Measurements from ENCODE around the gene CATSPER1. TPM values are rescaled to one million over a fixed set of nuclear protein-coding genes. Genes with fewer than 3 reads are reported as not detected.

CATSPER1 gene
- total RNA-seq, 2 donors from 2014 or later, result not detected

GRCh38 chr11:65983589-65983987 is 42.7 kb downstream of the CATSPER1 start:
- no peak for TF ChIP-seq CTCF (IDR thresholded peaks at IDR 0.05)
- no peak for DNase-seq (ENCODE audit: low spot score)
- Histone ChIP-seq H3K9me3 (no peaks in the 10 kb centered on the region), H3K36me3 (peaks cover 8% of the 10 kb centered on the region), H3K4me1 (no peaks in the 10 kb centered on the region), H3K4me3 (no peak overlapping the region), H3K27ac (no peak overlapping the region), H3K27me3 (no peaks in the 10 kb centered on the region)

GRCh38 chr11:65982824-65983588 is 43.3 kb downstream of the CATSPER1 start:
- Histone ChIP-seq H3K9me3 (no peaks in the 10 kb centered on the region), H3K27ac (no peak overlapping the region), H3K36me3 (peaks cover 14% of the 10 kb centered on the region), H3K4me3 (no peak overlapping the region), H3K4me1 (no peaks in the 10 kb centered on the region), H3K27me3 (no peaks in the 10 kb centered on the region)
- no peak for TF ChIP-seq CTCF (IDR thresholded peaks at IDR 0.05)
- DNase-seq (ENCODE audit: low spot score), result no peak

GRCh38 chr11:65981972-65982823 is 44.1 kb downstream of the CATSPER1 start:
- Histone ChIP-seq H3K36me3 (peaks cover 22% of the 10 kb centered on the region), H3K4me1 (no peaks in the 10 kb centered on the region), H3K9me3 (no peaks in the 10 kb centered on the region), H3K4me3 (no peak overlapping the region), H3K27me3 (no peaks in the 10 kb centered on the region), H3K27ac (no peak overlapping the region)
- TF ChIP-seq CTCF (IDR thresholded peaks at IDR 0.05), result no peak
- no peak for DNase-seq (ENCODE audit: low spot score)

- no peak for TF ChIP-seq CTCF (IDR thresholded peaks at IDR 0.05)
- Histone ChIP-seq H3K27ac (no peak overlapping the region), H3K4me3 (no peak overlapping the region), H3K36me3 (peaks cover 32% of the 10 kb centered on the region), H3K27me3 (no peaks in the 10 kb centered on the region), H3K4me1 (no peaks in the 10 kb centered on the region), H3K9me3 (no peaks in the 10 kb centered on the region)
- DNase-seq (ENCODE audit: low spot score), result no peak
These were observed 45.1 kb downstream of the CATSPER1 start for GRCh38 chr11:65981101-65981740.

- no peak for TF ChIP-seq CTCF (IDR thresholded peaks at IDR 0.05)
- no peaks in the 10 kb centered on the region for H3K9me3 ChIP-seq
- peaks cover 37% of the 10 kb centered on the region for H3K36me3 ChIP-seq
- no peak overlapping the region for H3K27ac ChIP-seq
- no peak overlapping the region for H3K4me3 ChIP-seq
- no peaks in the 10 kb centered on the region for H3K27me3 ChIP-seq
- H3K4me1 ChIP-seq, result no peaks in the 10 kb centered on the region
- no peak for DNase-seq (ENCODE audit: low spot score)
These were observed 47.0 kb downstream of the CATSPER1 start for GRCh38 chr11:65979261-65979759.
